HCT116 (cell line): Measurements from ENCODE around the gene ANGPTL1.

Experiments
- EGR1 ChIP-seq: IDR thresholded peaks from 2 replicates; pipeline ENCODE4 v1.6.1; 2012; ENCODE audit warnings: low read depth
- POLR2A ChIP-seq: IDR thresholded peaks from 2 replicates; pipeline ENCODE4 v1.7.0; 2011; ENCODE audit warnings: borderline replicate concordance; ENCODE audit not compliant: insufficient read depth, insufficient read length; ENCODE audit errors: extremely low read depth
- POLR2AphosphoS5 ChIP-seq: IDR thresholded peaks from 2 replicates; pipeline ENCODE4 v1.6.1; 2011; ENCODE audit warnings: mild to moderate bottlenecking, low read depth, low read length, moderate library complexity
- SP1 ChIP-seq: IDR thresholded peaks from 2 replicates; pipeline ENCODE4 v1.6.1; 2012; ENCODE audit warnings: low read depth
- TCF7L2 ChIP-seq: IDR thresholded peaks from 2 replicates; pipeline ENCODE4 v1.7.0; 2011; ENCODE audit warnings: borderline replicate concordance, inconsistent platforms; ENCODE audit not compliant: insufficient read depth, insufficient read length; ENCODE audit errors: extremely low read depth
- TF ChIP-seq, protein P1 (sequence below), 3 experiments: fragments of 200-600 bp in 1 of 3; sonication (generic) in 1 of 3; IDR thresholded peaks in 2 of 3; conservative IDR thresholded peaks in 1 of 3; 2 replicates each; pipeline ENCODE4 v1.5.1; 2012 to 2017; ENCODE audit warnings: low read depth in 2 of 3, low read length in 2 of 3, antibody characterized with exemption in 1 of 3, borderline replicate concordance in 1 of 3, control low read depth in 1 of 3, mild to moderate bottlenecking in 1 of 3, mixed read lengths in 1 of 3, mixed run types in 1 of 3, moderate library complexity in 1 of 3; ENCODE audit not compliant: insufficient read depth in 1 of 3

GRCh38 chr1:178810585-178810984, 60.3 kb downstream of the ANGPTL1 start:
- TF ChIP-seq POLR2A = no peak
- no peak for TF ChIP-seq TCF7L2
- TF ChIP-seq, protein P1, sequence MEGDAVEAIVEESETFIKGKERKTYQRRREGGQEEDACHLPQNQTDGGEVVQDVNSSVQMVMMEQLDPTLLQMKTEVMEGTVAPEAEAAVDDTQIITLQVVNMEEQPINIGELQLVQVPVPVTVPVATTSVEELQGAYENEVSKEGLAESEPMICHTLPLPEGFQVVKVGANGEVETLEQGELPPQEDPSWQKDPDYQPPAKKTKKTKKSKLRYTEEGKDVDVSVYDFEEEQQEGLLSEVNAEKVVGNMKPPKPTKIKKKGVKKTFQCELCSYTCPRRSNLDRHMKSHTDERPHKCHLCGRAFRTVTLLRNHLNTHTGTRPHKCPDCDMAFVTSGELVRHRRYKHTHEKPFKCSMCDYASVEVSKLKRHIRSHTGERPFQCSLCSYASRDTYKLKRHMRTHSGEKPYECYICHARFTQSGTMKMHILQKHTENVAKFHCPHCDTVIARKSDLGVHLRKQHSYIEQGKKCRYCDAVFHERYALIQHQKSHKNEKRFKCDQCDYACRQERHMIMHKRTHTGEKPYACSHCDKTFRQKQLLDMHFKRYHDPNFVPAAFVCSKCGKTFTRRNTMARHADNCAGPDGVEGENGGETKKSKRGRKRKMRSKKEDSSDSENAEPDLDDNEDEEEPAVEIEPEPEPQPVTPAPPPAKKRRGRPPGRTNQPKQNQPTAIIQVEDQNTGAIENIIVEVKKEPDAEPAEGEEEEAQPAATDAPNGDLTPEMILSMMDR (IDR thresholded peaks at IDR 0.05 in 2 of 3, conservative IDR thresholded peaks at IDR 0.05 in 1 of 3; ENCODE audit: borderline replicate concordance in 1 of 3, insufficient read depth in 1 of 3, low read depth in 2 of 3, low read length in 2 of 3) = no peak
- no peak for TF ChIP-seq POLR2AphosphoS5
- no peak for TF ChIP-seq SP1
- no peak for TF ChIP-seq EGR1
